Renal pelvis (tissue), 4 donors: ENCODE results near the gene PCARE. TPM values are rescaled to one million over a fixed set of nuclear protein-coding genes. Genes with fewer than 3 reads are reported as not detected.

Source experiments
- DNase-seq: peaks from one replicate; pipeline ENCODE4 v3.0.0-alpha.2; 2013
- polyA plus RNA-seq, 3 donors: library from polyadenylated mRNA; unstranded; fragments of 120-200 nt; gene quantifications; one replicate each; pipeline ENCODE4 v1.2.1, GENCODE V29; 2013; ENCODE audit not compliant: insufficient read length in 3 of 3

PCARE gene
- polyA plus RNA-seq, 3 donors, result 0.30 to 0.46 (median 0.32) TPM

- DNase-seq, result no peak
These were observed 10.5 kb downstream of the PCARE start for GRCh38 chr2:29063646-29064345.

GRCh38 chr2:29063056-29063455 is 11.3 kb downstream of the PCARE start:
- DNase-seq, result no peak

- no peak for DNase-seq
These were observed 12.0 kb downstream of the PCARE start for GRCh38 chr2:29062371-29062770.

- DNase-seq, result no peak
These were observed 12.7 kb downstream of the PCARE start for GRCh38 chr2:29061616-29062015.

- no peak for DNase-seq
These were observed 13.1 kb downstream of the PCARE start for GRCh38 chr2:29061176-29061575.

DNA sequence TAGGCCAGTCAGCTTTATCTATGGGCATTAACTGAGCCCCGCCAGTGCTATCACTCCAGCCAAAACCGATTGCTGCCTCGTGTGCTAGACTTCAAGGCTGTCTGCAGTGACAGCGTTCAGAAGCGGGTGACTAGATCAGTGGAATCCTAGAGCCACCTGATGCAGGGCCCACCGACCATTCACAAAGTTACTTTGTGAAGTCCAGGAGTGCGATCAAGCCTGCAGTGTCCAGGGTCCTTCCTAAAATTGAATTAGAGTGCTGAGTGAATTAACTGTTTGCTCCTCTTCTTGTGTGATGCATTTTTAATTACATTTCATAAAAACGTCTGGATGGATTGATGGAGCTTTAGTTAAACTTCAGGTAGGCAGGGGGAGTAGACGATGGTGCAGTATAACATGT is 13.9 kb downstream of the PCARE start:
- DNase-seq, result peak; percentile 53

DNA sequence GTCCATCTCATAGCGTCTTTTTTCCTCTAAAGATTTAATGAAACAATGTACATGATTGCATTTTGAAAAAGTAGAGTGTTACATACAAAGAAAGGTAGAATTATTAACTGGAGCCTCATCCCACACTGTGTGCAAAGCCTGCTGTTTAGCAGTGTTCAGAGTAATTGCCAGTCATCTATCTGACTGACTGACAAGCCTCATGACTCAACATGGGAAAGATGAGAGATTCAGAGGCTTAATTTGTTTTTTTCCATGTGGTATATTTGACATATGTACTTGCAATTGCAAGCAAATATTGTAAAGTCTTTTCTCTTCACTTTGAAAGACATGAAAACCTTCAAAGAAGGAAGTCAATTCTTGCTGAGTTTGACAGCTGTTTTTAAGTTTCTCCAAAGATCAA is 14.7 kb downstream of the PCARE start:
- DNase-seq, result no peak

DNA sequence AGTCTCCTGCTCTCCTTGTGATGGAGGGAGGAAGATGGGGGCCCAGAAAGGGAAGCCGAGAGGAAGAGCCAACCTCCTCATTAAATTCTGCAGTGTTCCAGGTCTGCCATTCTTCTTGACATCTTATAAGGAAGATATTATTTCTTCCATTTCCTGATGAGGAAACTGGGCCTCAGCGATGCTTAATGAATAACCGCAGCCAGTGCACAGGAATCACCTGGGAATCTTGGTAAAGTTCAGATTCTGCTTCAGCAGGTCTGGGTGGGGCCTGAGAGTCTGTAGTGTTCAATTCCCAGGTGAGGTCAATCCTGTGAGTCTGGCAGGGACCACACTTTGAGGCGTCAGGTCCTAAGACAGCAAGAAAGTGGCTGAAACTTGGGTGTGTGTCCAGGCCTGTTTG is 17.3 kb downstream of the PCARE start:
- no peak for DNase-seq

GRCh38 chr2:29056452-29056851 is 17.9 kb downstream of the PCARE start:
- DNase-seq, result no peak

DNA sequence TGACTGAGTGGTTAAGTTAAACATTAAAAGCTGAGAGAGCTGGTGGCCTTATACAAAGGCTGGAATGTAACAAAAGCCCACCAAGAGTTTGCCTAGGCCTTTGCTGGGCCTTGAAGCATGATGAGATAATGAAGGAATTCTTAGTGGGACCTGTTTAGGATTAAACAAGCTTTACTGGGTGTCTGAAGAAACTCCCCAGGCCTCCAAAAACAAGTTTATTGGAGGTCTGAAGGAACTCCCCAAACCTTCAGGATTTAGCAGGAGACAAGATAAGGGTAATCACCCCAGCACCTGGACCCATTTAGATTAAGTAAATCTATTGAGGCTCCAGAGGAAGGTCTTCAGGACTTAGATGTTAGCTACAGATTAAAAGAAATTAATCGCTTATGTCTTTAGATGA is 18.7 kb downstream of the PCARE start:
- no peak for DNase-seq

GRCh38 chr2:29054430-29054829 is 19.9 kb downstream of the PCARE start:
- DNase-seq, result no peak

- no peak for DNase-seq
These were observed 20.5 kb downstream of the PCARE start for GRCh38 chr2:29053670-29054400.

DNA sequence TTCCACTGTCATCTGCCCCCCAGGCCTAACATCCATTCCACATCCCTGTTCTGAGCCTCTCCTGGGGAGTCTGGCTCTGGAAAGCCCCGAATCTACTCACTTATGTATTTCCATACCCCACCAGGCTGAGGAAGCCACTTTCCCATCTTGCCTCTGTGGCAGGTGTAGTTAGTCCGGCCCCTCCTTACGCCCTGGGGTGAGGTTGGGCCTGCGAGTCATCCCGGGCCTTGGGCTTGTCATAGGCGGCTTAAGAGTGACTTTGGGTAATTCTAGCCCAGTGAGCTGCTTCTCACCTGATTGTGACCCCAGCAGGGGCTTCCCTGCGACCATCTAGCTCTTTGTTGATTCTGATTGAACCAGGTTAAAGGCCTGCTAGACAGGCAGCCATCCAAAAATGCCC is 21.1 kb downstream of the PCARE start:
- DNase-seq, result no peak

DNA sequence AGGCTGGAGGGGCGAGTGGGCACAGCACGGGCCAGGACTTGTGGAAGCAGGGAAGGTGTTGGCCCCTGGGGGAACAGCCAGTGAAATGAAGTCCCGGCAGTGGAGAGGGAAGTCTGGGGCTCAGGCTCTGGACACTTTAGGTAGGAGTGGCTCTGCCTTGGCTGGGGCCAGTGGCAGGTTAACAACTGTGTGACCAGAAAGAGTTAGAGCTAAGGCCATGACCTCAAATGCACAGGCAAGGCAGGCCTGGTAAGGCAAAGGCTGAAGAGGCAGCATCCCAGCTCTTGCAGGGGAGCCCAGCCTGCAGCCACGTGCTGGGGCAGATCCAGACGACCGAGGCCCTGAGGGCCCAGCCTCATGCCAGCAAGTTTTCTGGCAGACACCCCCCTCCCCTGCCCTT is 21.5 kb downstream of the PCARE start:
- no peak for DNase-seq

- no peak for DNase-seq
These were observed 22.6 kb downstream of the PCARE start for GRCh38 chr2:29051730-29052129.

GRCh38 chr2:29050591-29050990 is 23.7 kb downstream of the PCARE start:
- no peak for DNase-seq

GRCh38 chr2:29047083-29047845 is 27.1 kb downstream of the PCARE start:
- DNase-seq, result no peak

- DNase-seq, result no peak
These were observed 28.0 kb downstream of the PCARE start for GRCh38 chr2:29046321-29046720.

DNA sequence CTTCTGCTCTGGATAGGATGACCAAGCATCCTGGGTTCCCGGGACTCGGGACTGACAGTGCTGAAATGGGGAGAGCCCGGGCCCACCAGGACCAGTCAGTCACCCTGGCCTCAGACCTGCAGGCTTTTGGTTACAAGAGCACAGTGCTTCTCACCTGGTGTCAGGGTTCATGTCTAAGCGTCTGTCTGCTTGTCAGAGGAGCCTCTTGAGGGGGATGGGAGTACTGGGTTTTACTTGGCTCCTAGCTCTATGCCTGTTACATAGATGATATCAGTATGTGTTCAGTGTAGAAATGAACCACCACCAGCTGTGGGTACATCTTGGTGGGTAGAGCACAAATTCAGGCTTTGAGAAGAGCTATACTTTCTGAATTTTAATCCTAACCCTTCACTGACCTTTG is 29.9 kb downstream of the PCARE start:
- DNase-seq, result no peak

DNA sequence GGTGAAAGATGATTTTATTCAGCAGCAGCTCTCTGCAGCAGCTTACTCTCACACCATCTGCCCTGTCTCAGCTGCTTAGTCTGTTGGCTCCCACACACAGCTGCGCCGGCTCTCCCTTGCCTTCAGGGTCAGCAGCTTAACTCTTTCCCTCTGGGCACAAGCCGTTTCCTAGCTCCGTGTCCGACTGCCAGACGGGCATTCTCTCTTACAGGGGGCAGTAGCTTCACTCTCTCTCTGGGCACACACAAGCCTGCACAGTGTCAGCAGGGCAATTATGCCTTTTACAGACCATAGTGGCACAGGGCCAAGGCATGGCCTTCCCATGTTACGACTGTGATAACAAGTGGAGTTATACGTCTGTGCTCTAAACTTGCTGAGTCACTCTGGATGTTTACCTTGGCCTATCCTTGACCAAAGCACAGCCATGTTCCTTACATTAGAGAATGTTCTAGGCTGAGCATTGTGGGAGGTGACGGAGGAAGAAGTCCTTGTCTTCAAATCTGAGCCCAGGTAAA is 31.7 kb downstream of the PCARE start:
- DNase-seq, result peak; percentile 80

DNA sequence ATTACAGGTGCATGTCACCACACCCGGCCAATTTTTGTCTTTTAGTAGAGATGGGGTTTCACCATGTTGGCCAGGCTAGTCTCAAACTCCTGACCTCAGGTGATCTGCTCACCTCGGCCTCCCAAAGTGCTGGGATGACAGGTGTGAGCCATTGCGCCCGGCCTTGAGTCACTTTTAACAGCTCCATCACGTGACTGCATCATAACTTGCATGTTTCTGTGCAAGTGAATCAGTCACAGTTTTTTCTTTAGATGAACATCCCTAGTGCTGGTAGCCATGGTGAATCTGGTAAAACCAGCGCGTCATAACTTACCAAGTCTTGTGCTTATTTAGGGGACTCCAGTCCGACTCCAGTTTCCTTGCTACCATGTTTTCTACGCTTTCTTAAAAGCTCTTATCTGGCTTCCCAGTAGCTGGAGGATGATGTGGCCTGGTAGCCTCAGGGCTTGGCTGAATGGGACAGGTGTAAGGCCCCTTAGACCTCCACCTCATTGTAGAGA is 33.1 kb downstream of the PCARE start:
- no peak for DNase-seq

DNA sequence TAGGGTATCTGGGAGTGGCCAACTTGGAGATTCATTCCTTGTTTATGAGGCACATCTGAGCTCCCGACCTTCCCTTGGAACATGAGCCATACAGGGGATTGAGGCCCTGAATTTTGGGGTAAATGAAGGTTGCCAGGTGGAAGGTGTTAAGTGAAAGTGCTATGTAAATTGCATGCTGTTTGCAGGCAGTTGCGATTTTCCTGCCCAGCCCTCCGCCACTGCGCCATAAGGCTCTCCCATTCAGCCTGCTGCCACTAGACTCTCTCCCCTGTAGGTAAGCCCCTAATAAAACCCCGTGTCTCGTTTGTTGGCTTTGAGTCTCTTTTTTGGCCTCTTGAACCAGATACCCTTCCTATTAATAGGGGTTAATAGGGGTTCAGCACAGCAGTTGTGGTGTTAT is 33.8 kb downstream of the PCARE start:
- no peak for DNase-seq
